ENCODE data around the gene ZNF385A. TPM values are rescaled to one million over a fixed set of nuclear protein-coding genes. Genes with fewer than 3 reads are reported as not detected.
A peak's percentile ranks its signal among the peaks of the same experiment; 100 is the strongest.

Gene ZNF385A
- total and polyA plus RNA-seq, 7 experiments from 2014 or later, result 0.39 to 69.9 (median 1.4) TPM

DNA sequence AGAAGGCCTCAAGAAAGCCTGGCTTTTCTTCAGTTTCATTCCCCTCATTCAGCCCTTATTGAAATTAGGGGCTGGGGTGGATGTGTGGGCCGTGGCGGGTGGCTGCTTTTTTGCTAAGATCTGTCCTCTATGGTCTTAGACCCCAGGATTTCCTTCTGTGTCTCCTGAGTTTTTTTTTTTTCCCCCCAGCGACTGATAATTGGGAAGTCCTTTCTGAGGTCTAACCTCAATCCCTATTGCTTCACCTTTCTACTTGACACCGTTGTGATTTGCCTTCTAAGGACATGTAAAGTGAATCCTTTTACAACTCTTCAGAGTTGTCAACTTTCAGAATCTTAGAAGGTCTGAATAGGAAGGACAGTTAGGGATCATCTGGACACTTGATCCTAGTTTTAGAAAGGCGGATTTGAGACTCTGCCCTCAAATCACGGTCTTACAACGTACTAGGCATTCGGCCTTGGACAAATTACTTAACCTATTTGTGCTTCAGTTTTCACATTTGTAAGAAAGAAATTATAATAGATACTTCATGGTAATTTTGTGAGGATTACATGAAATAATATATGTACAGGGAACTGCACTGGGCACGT is 24.7 kb downstream of the ZNF385A start:
- H3K9me3 Mint-ChIP-seq, result no peaks in the 10 kb centered on the region
- intact Hi-C loops (cut with micrococcal nuclease), result loop anchor here (1.0 to 2.0 kb wide), 12 partner anchors 8 to 146 kb away; partner anchors contain the start of genes CBX5 (in 2 of the 2), HNRNPA1 (in 2 of the 2), COPZ1 (in 1 of the 2) and NCKAP1L (in 1 of the 2)
- Histone ChIP-seq H3K27ac (ENCODE audit: low read depth, low read length) (peak overlapping the region; percentile 85), H3K27me3 (ENCODE audit: control insufficient read depth in 2 of 2, insufficient read depth in 2 of 2, low read length in 2 of 2) (no peaks in the 10 kb centered on the region), H3K36me3 (ENCODE audit: control insufficient read depth in 2 of 3, insufficient read depth in 3 of 3, low read length in 3 of 3) (no peaks in the 10 kb centered on the region), H3K9me3 (ENCODE audit: control insufficient read depth in 2 of 3, low read length in 3 of 3) (no peaks in the 10 kb centered on the region), H3K4me1 (ENCODE audit: control insufficient read depth in 2 of 2, insufficient read depth in 2 of 2, low read length in 2 of 2) (peaks cover 5 to 24% of the 10 kb centered on the region in 2 donors), H3K4me3 (ENCODE audit: low read length) (peak overlapping the region; percentile 88)
- ChIA-PET CTCF (interaction anchor here (0.7 to 4.0 kb wide), 13 partner anchors 8 to 142 kb away, joined by 3 to 41 read pairs (median 4); partner anchors contain the start of gene CBX5), POLR2A (interaction anchor here (0.8 to 5.6 kb wide), 13 partner anchors 8 to 111 kb away, joined by 3 to 68 read pairs (median 6); partner anchors contain the start of genes CBX5, COPZ1 and HNRNPA1)
- H3K4me1 Mint-ChIP-seq, result peaks cover 18 to 36% (median 24%) of the 10 kb centered on the region in 7 donors
- H3K36me3 Mint-ChIP-seq, result no peaks in the 10 kb centered on the region
- H3K27me3 Mint-ChIP-seq, result no peaks in the 10 kb centered on the region
- ATAC-seq, result no peak
- no peak overlapping the region for H3K27ac Mint-ChIP-seq
- no peak for DNase-seq
- peak overlapping the region in 2 of 10 donors; percentile 9 to 40 for H3K4me3 Mint-ChIP-seq

DNA sequence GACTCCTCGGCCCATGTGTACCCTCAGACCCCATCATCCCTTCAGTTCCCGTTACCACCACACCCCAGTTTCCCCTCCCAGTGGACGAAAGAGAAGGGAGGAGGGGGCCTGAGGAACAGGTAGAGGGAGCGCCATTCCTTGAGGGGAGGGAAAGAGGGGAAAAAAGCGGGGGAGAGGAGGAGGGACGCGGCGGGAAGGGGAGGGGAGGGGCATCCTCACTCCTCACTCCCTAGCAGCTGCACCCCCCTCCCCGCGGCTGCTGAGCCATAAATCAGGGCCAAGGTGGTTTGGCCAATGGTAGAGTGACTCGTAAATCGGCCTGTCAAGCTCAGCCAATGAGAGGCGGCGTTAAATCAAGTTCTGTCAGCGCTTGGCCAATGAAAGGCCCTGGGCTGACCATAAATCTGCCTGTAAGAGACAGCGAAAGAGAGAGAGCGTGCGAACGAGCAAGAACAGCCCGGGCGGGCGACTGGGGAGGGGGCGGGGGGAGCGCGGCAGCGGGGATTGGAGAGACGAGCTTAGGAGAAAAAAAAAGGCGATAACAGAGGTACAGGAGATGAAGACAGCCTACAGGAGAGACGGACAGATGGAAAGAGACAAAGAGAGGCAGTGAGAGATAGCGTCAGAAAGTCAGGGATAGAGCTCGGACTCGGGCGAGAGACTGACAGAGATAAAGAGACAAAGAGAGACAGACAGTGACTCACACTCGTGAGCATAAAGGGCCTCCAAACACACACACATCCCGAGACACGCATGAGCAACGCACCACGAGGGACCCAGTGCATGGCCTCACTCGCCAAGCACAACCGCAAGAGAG is 25.4 kb downstream of the ZNF385A start:
- ChIA-PET CTCF (interaction anchor here (0.6 to 4.0 kb wide), 16 partner anchors 9 to 137 kb away, joined by 3 to 41 read pairs (median 4); partner anchors contain the start of genes CBX5 and COPZ1), POLR2A (interaction anchor here (0.7 to 5.6 kb wide), 17 partner anchors 9 to 144 kb away, joined by 3 to 68 read pairs (median 5); partner anchors contain the start of genes CBX5, COPZ1 and HNRNPA1)
- Histone ChIP-seq H3K9me3 (ENCODE audit: control insufficient read depth in 2 of 3, low read length in 3 of 3) (no peaks in the 10 kb centered on the region), H3K36me3 (ENCODE audit: control insufficient read depth in 2 of 3, insufficient read depth in 3 of 3, low read length in 3 of 3) (no peaks in the 10 kb centered on the region), H3K4me1 (ENCODE audit: control insufficient read depth in 2 of 2, insufficient read depth in 2 of 2, low read length in 2 of 2) (peaks cover 5 to 17% of the 10 kb centered on the region in 2 donors), H3K4me3 (ENCODE audit: low read length) (peak overlapping the region; percentile 88), H3K27ac (ENCODE audit: low read depth, low read length) (peak overlapping the region; percentile 85), H3K27me3 (ENCODE audit: control insufficient read depth in 2 of 2, insufficient read depth in 2 of 2, low read length in 2 of 2) (no peaks in the 10 kb centered on the region)
- intact Hi-C loops (cut with micrococcal nuclease), result loop anchor here (1.0 to 2.0 kb wide), 12 partner anchors 9 to 170 kb away; partner anchors contain the start of genes CBX5 (in 2 of the 2), HNRNPA1 (in 2 of the 2), COPZ1 (in 1 of the 2) and NCKAP1L (in 1 of the 2)
- ATAC-seq, result peak; percentile 95
- no peaks in the 10 kb centered on the region for H3K36me3 Mint-ChIP-seq
- no peak overlapping the region for H3K27ac Mint-ChIP-seq
- H3K4me3 Mint-ChIP-seq, result no peak overlapping the region
- no peaks in the 10 kb centered on the region for H3K9me3 Mint-ChIP-seq
- H3K27me3 Mint-ChIP-seq, result no peaks in the 10 kb centered on the region
- H3K4me1 Mint-ChIP-seq, result peaks cover 11 to 28% (median 18%) of the 10 kb centered on the region in 7 donors
- DNase-seq, result peak; percentile 68 to 98 (median 94)

DNA sequence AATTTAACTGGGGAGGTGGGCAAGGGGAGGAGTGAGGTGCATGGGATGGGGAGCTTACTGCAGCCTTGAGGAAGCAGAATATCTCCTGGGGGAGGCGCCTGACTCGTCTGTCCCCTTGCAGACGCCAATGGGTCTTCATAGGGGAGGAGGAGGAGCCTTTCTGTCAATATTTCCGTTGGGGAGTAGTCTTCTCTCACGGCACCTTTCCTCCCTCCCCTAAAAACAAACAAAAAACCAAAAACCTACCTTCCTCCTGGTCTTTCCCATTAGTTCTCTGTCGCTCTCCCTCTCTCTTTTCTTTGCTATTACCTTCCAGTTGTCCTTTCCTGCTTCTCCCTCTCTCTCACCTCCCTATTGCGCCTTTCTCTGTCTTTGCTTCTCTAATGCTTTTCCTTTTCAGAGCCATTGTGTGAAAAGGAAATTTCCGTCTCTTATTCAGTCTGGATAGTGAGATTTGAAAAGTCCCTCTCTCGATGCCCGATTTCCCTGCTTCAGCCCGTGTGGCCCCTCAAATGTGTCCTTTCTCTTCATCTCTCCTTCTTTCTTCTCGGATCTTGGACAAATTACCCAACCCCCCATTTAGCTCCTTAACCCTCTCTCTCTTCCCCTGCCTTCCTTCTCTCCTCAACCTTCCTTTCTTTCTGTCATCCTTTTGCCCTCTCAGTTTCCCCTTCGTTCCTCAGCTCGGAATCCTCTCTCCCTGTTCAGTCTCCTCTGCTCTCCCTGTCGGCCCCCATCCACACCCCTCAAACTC is 26.2 kb downstream of the ZNF385A start:
- ChIA-PET POLR2A (interaction anchor here (0.7 to 5.6 kb wide), 17 partner anchors 10 to 143 kb away, joined by 3 to 68 read pairs (median 5); partner anchors contain the start of genes CBX5, COPZ1 and HNRNPA1), CTCF (interaction anchor here (1.0 to 4.0 kb wide), 12 partner anchors 10 to 143 kb away, joined by 3 to 41 read pairs (median 5); partner anchors contain the start of genes CBX5 and COPZ1)
- H3K4me3 Mint-ChIP-seq, result no peak overlapping the region
- no peak overlapping the region for H3K27ac Mint-ChIP-seq
- Histone ChIP-seq H3K4me1 (ENCODE audit: control insufficient read depth in 2 of 2, insufficient read depth in 2 of 2, low read length in 2 of 2) (peaks cover 5 to 15% of the 10 kb centered on the region in 2 donors), H3K27ac (ENCODE audit: low read depth, low read length) (peak overlapping the region; percentile 85), H3K9me3 (ENCODE audit: control insufficient read depth in 2 of 3, low read length in 3 of 3) (no peaks in the 10 kb centered on the region), H3K27me3 (ENCODE audit: control insufficient read depth in 2 of 2, insufficient read depth in 2 of 2, low read length in 2 of 2) (no peaks in the 10 kb centered on the region), H3K4me3 (ENCODE audit: low read length) (peak overlapping the region; percentile 88), H3K36me3 (ENCODE audit: control insufficient read depth in 2 of 3, insufficient read depth in 3 of 3, low read length in 3 of 3) (no peaks in the 10 kb centered on the region)
- H3K36me3 Mint-ChIP-seq, result no peaks in the 10 kb centered on the region
- no peaks in the 10 kb centered on the region for H3K9me3 Mint-ChIP-seq
- intact Hi-C loops (cut with micrococcal nuclease), result loop anchor here in 1 of 2 donors (1.0 to 2.0 kb wide), 2 partner anchors 54 to 169 kb away; no protein-coding TSS in a partner anchor
- H3K27me3 Mint-ChIP-seq, result no peaks in the 10 kb centered on the region
- H3K4me1 Mint-ChIP-seq, result peaks cover 3 to 23% (median 11%) of the 10 kb centered on the region in 7 donors
- ATAC-seq (no peak), DNase-seq (peak in 7 of 9 donors; percentile 23 to 72 (median 36))

DNA sequence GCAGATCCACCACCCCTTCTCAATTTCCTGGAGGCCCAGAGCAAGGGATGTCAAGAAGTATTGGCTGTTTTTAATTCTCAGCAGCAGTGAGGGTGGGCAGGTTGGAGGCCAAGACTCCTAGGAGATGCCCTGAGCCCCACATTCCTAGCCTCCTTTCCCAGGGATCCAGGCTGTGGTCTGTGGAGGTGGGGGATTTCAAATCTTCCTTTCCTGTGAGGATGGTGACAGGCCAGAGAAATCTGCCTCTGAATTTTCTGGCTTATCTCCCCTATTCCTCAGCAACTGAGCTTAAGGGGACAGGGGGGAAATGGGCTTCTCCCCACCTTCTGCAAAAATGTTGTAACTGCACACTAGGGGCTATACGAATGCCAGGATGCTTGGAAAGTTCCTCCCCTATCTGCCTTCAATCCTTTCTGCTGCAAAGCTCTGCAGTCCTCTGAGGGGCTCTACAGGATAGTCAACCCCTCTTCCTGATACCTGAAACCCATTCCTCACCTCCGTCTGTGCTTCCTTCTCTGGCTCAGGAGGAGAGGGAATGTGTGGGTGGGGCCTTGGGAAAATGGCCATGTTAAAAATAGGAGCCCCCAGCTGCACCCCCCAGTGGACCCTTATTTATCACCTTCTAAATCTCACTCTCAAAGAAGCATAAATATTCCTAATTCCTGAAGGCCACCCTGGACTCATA is 26.9 kb downstream of the ZNF385A start:
- Histone ChIP-seq H3K4me1 (ENCODE audit: control insufficient read depth in 2 of 2, insufficient read depth in 2 of 2, low read length in 2 of 2) (peaks cover 5 to 16% of the 10 kb centered on the region in 2 donors), H3K27ac (ENCODE audit: low read depth, low read length) (peak overlapping the region; percentile 85), H3K36me3 (ENCODE audit: control insufficient read depth in 2 of 3, insufficient read depth in 3 of 3, low read length in 3 of 3) (no peaks in the 10 kb centered on the region), H3K27me3 (ENCODE audit: control insufficient read depth in 2 of 2, insufficient read depth in 2 of 2, low read length in 2 of 2) (no peaks in the 10 kb centered on the region), H3K9me3 (ENCODE audit: control insufficient read depth in 2 of 3, low read length in 3 of 3) (no peaks in the 10 kb centered on the region), H3K4me3 (ENCODE audit: low read length) (peak overlapping the region; percentile 88)
- Mint-ChIP-seq H3K4me1 (peaks cover 2 to 22% (median 5%) of the 10 kb centered on the region in 7 donors), H3K4me3 (peak overlapping the region in 2 of 10 donors; percentile 4 to 32), H3K27me3 (no peaks in the 10 kb centered on the region), H3K27ac (peak overlapping the region in 2 of 9 donors; percentile 48 to 78), H3K36me3 (no peaks in the 10 kb centered on the region), H3K9me3 (no peaks in the 10 kb centered on the region)
- POLR2A ChIA-PET, result interaction anchor here (0.8 to 5.6 kb wide), 9 partner anchors 10 to 106 kb away, joined by 3 to 68 read pairs (median 10); partner anchors contain the start of genes CBX5, COPZ1 and HNRNPA1
- CTCF ChIA-PET, result interaction anchor here (0.5 to 4.0 kb wide), 7 partner anchors 10 to 142 kb away, joined by 3 to 41 read pairs (median 5); partner anchors contain the start of gene COPZ1
- intact Hi-C loops (cut with micrococcal nuclease), result loop anchor here in 1 of 2 donors (1.0 to 2.0 kb wide), 2 partner anchors 55 to 168 kb away; no protein-coding TSS in a partner anchor
- DNase-seq (no peak), ATAC-seq (no peak)

DNA sequence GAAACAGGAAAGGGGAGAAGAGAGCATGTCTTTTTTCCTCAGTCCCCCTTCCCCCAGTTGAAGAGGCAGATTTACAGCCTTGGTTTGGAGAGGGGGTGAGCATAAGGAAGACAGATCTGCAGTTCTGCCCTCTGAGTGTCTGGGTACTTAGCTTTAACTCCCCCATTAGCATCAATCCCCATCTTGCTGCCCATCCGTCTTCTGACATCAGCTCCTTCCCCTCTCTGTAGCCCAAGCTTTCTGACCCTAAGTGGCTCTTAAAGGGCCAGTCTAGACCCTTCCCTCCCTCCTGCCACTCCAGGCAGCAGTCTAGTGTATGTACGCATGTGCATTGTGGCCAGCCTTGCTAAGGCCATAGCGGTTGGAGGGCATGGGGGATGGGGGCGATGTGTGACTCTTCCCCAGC is 27.6 kb downstream of the ZNF385A start:
- Mint-ChIP-seq H3K4me1 (peaks cover 8 to 27% (median 12%) of the 10 kb centered on the region in 7 donors), H3K9me3 (no peaks in the 10 kb centered on the region), H3K27ac (peak overlapping the region in 4 of 9 donors; percentile 24 to 79 (median 58)), H3K27me3 (no peaks in the 10 kb centered on the region), H3K36me3 (no peaks in the 10 kb centered on the region), H3K4me3 (peak overlapping the region in 1 of 10 donors; percentile 4)
- DNase-seq (no peak), ATAC-seq (no peak)
- Histone ChIP-seq H3K27ac (ENCODE audit: low read depth, low read length) (peak overlapping the region; percentile 28), H3K36me3 (ENCODE audit: control insufficient read depth in 2 of 3, insufficient read depth in 3 of 3, low read length in 3 of 3) (no peaks in the 10 kb centered on the region), H3K4me1 (ENCODE audit: control insufficient read depth in 2 of 2, insufficient read depth in 2 of 2, low read length in 2 of 2) (peaks cover 5 to 22% of the 10 kb centered on the region in 2 donors), H3K4me3 (ENCODE audit: low read length) (no peak overlapping the region), H3K9me3 (ENCODE audit: control insufficient read depth in 2 of 3, low read length in 3 of 3) (no peaks in the 10 kb centered on the region), H3K27me3 (ENCODE audit: control insufficient read depth in 2 of 2, insufficient read depth in 2 of 2, low read length in 2 of 2) (no peaks in the 10 kb centered on the region)
- intact Hi-C loops (cut with micrococcal nuclease), result no loop called here
- POLR2A ChIA-PET, result interaction anchor here (0.5 to 5.6 kb wide), 6 partner anchors 23 to 691 kb away, joined by 3 to 68 read pairs (median 7); partner anchors contain the start of genes CBX5, COPZ1 and HNRNPA1
- CTCF ChIA-PET, result interaction anchor here (0.5 to 4.0 kb wide), 9 partner anchors 10 to 141 kb away, joined by 3 to 41 read pairs (median 3); partner anchors contain the start of gene COPZ1

Measured in naive thymus-derived CD4-positive, alpha-beta T cell (primary cell).